ENCODE measurements around the gene MAP1B. TPM values are rescaled to one million over a fixed set of nuclear protein-coding genes. Genes with fewer than 3 reads are reported as not detected.

Gene MAP1B
- polyA plus RNA-seq, 4 donors, result 11.6 to 50.2 (median 23.0) TPM

DNA sequence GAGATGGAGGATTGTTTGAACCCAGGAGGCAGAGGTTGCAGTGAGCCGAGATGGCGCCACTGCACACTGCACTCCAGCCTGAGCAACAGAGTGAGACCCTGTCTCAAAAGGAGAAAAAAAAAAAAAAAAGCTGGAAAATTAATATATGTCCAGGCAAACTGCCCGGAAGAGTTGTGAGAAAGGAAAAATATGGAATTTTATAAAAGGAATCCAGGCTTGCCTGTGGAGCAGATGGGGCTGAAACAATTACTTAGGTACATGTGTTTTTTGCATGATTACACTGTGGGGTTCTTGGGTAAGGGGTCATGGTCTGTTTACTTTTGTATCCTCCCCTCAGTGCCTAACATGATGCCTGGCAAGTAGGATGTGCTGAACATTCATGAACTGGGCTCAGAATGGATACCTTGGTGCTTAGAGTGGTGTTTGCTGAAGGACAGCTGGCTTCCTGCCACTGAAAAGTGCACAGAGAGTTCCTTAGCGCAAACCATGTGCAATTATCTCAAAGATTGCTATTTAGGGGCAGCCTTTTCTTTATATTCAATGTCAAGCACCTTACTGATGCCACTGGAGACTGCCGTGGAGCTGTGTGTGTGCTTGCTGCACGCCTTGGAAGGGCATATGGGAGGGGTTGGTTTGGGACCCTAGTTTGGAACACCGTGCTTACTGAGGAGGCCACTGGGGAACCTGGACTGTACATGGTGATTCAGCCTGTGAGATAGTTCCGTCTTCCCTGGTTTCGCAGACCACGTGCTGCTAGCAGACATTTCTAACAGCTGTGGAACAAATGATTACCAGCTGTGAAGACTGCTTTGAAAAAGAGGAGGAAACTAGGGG is 78.4 kb downstream of the MAP1B start:
- DNase-seq (ENCODE audit: low read depth in 4 of 4, low spot score in 3 of 4), result no peak

DNA sequence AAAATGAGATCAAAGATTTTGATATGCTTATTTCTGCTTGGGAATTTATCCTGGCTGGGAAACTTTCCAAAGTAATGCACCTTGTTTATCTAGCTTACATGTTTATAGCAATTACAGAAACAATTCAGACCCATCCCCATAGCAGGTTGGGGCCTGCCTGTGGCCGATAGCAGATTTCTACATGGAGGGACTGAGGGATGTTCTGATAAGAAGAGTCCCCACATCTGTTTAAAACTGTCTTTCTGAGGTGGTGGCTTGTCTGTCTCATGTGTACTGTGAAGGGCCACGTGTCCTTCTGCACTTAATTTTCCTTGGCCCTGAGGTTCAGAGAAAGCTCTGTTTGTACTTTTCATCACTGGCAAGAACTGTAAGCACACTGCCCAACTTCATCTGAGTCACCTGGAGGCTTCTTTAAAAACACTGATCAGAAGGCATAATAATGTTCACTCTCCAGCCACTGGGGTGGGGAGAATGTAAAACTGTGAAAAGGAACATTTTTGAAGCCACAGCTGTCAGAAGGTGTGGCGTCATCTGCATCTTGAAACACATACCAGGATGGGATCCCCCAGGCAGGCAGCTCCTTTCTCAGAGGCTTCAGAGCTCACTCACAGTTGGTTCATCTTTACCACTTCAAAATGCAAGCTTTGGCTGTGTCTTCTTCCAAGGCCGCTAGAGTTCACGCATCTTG is 80.3 kb downstream of the MAP1B start:
- DNase-seq (ENCODE audit: low read depth in 4 of 4, low spot score in 3 of 4), result no peak

DNA sequence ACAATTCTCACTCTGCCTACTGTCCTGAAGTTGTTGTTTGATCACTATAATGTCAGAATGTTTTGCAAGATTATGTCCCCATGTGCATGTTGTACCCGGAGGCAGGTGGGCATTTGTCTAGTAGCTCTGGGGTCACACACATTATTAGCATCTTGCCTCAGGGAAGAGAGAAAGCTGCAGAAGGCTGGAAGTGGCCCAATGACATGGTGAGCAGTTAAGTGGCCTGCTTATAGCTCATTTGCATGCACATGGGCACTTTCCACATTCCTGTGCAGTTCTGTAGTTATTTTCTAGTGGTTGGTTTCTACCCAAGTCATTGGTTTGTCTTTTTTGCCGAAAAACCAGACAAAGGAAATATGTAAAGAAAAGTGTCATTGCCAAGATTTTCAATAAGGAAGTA is 80.9 kb downstream of the MAP1B start:
- no peak for DNase-seq (ENCODE audit: low read depth in 4 of 4, low spot score in 3 of 4)

DNA sequence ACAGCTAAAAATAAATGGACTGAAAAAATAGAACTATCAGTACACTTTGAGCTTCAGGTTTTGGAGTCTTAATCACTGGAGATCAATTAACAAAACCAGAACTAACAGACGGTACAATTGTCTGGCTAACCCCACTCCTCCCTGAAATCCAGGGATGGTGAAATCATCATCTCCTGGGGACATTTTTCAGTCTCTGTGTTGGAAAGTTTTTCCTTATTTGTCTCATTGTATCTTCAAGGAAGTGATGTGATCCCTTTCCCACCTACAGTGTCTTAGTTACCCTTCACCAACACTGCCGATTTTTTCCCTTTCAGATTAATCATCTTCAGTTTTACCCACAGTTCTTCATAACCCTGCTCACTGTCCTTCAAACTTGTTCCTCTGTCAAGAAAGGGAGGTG is 81.9 kb downstream of the MAP1B start:
- DNase-seq (ENCODE audit: low read depth in 4 of 4, low spot score in 3 of 4), result no peak

DNA sequence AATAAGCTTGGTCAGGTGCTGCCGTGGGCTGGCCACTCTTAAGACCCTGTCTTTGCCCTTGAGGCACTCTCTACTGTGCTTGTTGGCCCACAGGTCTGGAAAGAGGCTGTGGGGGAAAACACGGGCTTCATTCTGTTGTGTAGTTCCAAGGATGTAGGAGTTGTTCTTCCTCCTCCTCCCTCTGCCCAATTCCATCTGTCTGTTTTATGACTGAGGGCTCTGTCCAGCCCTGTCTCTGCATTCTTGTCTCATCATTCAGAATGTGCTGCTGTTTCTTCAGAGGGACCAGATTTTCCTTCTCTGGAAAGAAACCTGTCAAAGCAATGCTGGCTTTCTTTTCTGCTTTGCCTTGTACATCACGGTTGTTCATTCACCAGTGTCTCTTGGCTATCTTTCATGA is 84.1 kb downstream of the MAP1B start:
- no peak for DNase-seq (ENCODE audit: low read depth in 4 of 4, low spot score in 3 of 4)

DNA sequence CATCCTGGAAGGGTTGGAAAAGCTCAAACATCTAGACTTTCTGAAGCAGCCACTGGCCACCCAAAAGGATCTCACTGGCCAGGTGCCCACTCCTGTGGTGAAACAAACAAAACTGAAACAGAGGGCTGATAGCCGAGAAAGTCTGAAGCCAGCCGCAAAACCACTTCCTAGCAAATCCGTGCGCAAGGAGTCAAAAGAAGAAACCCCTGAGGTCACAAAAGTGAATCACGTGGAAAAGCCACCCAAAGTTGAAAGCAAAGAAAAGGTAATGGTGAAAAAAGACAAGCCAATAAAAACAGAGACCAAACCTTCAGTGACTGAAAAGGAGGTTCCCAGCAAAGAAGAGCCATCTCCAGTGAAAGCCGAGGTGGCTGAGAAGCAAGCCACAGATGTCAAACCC is 87.6 kb downstream of the MAP1B start:
- no peak for DNase-seq (ENCODE audit: low read depth in 4 of 4, low spot score in 3 of 4)

DNA sequence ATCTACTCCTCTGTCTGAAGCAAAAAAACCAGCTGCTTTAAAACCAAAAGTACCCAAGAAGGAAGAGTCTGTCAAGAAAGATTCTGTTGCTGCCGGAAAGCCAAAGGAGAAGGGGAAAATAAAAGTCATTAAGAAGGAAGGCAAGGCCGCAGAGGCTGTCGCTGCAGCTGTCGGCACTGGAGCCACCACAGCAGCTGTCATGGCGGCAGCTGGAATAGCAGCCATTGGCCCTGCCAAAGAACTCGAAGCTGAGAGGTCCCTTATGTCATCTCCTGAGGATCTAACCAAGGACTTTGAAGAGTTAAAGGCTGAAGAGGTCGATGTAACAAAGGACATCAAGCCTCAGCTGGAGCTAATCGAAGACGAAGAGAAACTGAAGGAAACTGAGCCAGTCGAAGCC is 88.3 kb downstream of the MAP1B start:
- no peak for DNase-seq (ENCODE audit: low read depth in 4 of 4, low spot score in 3 of 4)

DNA sequence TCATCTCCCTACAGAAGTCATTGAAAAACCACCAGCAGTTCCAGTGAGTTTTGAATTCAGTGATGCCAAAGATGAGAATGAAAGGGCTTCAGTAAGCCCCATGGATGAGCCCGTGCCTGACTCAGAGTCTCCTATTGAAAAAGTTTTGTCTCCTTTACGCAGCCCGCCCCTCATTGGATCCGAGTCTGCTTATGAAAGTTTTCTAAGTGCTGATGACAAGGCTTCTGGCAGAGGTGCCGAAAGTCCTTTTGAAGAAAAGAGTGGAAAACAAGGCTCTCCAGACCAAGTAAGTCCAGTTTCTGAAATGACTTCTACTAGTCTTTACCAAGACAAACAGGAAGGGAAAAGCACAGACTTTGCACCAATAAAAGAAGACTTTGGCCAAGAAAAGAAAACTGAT is 90.1 kb downstream of the MAP1B start:
- no peak for DNase-seq (ENCODE audit: low read depth in 4 of 4, low spot score in 3 of 4)

DNA sequence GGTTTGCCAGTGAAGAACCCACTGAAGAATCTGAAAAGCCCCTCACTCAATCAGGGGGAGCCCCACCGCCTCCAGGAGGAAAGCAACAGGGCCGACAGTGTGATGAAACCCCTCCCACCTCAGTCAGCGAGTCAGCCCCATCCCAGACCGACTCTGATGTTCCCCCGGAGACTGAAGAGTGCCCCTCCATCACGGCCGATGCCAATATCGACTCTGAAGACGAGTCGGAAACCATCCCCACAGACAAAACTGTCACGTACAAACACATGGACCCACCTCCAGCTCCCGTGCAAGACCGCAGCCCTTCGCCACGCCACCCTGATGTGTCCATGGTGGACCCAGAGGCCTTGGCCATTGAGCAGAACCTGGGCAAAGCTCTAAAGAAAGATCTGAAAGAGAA is 92.4 kb downstream of the MAP1B start:
- no peak for DNase-seq (ENCODE audit: low read depth in 4 of 4, low spot score in 3 of 4)

DNA sequence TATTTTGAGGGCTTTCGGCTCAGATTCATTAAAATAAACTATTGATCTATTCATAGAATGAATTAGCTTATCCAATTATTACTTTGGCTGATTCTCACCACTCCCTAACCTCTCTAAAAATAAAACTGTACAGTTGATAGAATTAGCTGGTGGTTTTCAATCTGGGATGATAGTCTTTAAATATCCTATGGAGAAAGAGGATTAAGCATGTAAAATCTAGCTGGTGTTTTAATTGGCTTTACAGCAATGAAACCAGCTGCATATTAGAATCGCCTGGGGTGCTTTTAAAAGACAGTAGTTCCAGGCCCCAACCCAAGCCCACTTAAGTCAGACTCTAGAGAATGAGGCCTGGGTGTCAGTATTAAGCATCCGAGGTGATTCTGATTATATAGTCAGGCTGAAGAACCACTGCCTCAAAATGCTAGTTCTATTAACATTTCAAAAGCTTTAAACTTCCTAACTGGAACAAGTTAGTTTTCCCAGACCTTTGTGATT is 95.1 kb downstream of the MAP1B start:
- DNase-seq (ENCODE audit: low read depth in 4 of 4, low spot score in 3 of 4), result no peak

DNA sequence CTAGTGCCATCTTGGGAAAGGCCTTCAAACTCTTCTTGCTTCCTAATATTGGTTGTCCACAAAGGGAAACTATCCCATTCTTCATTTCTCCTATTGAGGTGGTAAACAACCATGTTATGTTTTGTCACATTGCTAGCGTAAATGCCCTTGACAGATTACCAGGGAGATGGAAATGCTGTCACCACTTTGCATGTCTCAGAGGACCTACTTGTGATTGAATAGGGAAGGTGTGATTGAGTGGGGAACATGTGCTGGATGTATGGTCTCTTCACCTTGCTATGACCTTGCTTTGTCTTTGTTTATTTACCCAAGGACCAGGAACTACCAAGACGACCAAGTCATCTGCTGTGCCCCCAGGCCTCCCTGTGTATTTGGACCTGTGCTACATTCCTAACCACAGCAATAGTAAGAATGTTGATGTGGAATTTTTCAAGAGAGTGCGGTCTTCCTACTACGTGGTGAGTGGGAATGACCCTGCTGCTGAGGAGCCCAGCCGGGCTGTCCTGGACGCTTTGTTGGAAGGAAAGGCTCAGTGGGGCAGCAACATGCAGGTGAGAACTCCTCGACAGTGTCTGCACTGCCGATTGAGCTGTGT is 96.1 kb downstream of the MAP1B start:
- no peak for DNase-seq (ENCODE audit: low read depth in 4 of 4, low spot score in 3 of 4)

DNA sequence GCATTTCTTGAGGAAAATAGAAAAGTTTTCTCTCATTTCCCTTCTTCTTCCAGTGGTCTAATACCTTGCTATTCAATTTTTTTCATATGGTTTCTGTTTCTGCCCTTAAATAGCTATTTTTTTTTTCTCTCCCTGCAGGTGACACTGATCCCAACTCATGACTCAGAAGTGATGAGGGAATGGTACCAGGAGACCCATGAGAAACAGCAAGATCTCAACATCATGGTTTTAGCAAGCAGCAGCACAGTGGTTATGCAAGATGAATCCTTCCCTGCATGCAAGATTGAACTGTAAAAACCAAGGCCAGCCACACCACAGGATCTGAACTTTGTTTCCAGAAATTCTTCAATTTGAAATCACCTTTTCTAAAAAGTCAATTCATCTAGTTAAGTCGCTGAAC is 97.7 kb downstream of the MAP1B start:
- no peak for DNase-seq (ENCODE audit: low read depth in 4 of 4, low spot score in 3 of 4)

DNA sequence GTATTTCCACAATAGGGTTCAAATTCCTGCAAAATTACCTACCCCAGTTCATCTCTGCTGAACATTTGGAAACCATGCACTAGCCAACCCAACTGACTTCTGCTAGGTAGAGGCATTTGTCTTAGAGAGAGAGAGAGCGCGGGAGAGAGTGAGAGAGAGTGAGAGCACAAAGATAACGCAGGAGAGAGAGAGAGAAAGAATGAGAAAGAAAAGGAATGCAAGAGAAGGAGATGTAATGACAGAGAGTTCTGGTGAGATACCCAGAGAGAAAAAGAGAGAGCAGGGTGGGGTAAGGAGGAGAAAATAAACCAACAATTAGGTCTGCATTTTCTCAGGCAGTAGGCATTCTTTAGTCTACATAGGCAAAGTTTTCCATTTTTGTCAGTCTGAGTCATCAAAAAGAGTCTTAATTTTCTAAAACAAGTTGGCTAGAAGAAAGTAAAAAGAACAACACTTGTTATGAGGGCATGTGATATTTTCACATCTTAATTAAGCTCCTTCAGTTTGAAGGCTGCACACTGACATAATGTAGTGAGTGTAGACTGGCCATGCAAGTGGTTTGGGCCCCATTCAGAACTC is 98.2 kb downstream of the MAP1B start:
- DNase-seq (ENCODE audit: low read depth in 4 of 4, low spot score in 3 of 4), result no peak

DNA sequence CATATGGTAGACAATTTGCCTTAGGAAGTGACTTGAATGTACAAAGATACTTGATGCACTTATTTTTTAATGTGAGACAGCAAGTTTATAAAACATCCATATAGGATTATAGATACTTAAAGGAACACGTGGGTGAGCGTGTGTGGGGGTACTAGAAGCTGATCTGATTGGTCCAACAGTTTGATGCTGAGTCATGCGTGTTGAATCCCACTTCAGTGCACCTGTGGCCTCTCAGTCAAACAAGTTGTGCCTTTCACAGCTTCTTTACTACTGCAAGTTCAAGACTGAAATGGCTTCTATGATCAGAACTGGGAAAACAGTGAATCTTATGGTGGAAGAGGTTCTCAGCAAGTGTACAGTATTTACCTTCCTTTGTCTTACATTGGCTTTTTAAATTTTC is 98.9 kb downstream of the MAP1B start:
- no peak for DNase-seq (ENCODE audit: low read depth in 4 of 4, low spot score in 3 of 4)

DNA sequence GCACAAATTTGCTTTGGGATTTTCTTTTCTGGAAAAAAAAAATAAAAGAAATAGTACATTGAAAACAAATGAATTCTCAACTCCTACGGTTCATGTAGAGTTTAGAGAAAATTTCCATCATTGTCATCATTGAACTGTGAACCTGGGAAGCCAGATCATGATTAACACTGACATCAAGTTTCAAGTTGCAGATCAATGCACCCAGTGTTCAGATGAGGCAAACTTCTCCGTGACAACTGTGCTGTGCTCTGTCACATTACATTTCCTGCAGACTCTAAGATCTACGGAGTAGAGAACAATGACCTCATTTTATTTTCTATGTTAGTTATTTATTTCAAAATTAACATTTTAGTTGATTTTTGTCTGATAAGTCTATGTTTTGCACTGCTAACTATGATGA is 99.7 kb downstream of the MAP1B start:
- DNase-seq (ENCODE audit: low read depth in 4 of 4, low spot score in 3 of 4), result no peak

DNA sequence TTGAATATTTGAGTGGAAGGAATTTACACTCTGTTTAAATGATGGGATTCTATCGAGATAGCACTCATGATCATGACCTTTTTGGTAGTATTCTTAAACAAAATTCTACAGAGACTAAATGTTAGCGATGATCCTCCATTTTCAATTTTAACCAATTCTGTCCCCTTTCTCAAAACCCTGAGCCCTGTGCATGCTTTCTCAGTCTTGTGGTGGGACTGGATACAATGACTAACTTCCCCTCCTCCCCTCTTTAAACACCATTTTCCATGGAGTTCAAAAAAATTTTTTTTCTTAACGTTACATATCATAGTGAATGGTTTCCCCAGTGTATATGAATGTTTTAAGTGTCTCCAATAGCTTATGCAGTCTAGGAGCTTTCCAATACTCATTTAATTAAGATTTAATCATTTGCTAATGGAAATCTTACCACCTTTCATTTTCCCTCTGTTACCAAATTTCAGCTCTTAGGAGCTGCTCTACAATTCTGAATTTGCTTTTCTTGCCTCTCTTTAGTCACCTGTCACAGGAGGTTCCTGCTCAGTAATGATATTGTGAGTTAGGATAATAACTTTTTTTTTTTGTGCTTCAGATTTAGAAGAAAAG is 101.2 kb downstream of the MAP1B start:
- DNase-seq (ENCODE audit: low read depth in 4 of 4, low spot score in 3 of 4), result no peak

DNA sequence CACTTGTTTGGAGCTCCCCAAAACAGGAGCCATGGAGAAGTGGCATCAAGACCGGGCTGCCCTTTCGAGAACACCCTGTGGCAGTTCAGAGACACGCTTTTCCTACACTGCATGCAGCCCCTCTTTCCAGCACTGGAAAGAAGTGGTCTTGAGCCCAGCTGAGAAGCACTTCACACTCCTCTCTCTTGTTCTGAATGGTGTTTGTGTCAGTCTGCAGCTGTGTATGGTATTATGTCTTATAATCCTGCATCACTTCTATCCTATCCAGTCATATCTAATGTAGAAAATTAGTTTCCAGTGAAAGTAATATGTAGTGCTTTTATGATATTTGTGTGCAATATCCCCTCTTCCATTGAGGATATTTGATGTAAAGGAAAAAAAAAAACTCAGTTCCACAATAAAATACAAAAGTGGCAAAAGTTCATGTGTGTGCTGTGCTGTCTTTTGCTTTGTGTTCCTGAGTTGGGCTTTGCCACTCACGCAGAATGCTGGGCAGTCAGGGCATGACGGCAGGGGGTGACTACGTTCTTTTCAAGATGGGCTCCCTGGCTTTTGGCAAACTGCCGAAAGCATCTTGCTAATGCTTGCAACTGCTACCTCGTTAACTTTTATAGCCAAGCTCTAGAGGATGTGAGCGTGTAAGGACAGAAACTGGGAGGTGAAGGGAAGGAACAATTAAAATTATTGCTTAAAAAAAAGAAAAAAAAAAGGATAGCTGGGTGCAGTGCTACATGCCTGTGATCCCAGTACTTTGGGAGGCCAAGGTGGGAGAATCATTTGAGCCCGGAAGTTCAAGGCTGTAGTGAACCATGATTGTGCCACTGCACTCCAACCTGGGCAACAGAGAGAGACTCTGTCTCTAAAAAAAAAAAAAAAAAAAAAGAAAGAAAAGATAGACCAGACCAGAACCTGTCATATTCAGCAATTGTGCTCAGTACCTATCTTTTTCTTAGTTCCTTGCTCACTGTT is 102.2 kb downstream of the MAP1B start:
- DNase-seq (ENCODE audit: low read depth in 4 of 4, low spot score in 3 of 4), result peak; percentile 8 to 54 (median 30)

DNA sequence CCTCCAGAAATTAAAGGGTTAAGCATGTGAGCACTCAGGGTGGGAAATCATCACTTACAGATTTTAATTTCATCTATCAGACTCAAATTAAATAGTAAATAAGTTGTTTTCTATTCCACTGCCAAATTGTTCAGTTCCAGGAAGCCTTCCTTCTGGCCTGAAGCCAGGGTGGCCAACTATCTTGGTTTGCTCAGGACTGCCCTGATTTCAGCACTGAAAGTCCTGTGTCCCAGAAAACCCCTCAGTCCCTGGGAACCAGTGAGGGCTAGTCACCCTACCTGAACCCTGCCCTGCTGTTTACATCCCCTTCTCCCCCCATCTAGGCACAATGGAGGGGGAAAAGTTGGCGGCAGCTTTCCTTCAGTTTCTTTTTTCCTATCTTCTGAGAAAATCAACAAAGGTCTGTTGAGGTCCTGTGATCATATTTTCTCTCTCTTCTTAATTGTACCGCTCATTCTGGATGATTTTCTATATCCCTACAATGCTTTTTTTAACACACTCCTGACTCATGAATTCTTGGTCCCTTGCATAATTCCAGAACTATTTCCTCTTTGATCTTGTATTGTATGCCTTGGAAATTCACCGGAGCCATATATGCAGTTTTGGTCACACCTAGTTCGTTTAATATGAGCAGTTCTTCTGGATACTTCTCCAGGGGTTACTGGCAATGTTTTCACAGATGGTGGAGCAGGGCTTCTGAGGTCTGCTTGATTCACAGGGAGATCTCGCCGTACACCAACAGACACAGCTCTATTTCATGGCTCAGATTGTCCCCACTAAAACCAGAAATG is 103.8 kb downstream of the MAP1B start:
- DNase-seq (ENCODE audit: low read depth in 4 of 4, low spot score in 3 of 4), result no peak

DNA sequence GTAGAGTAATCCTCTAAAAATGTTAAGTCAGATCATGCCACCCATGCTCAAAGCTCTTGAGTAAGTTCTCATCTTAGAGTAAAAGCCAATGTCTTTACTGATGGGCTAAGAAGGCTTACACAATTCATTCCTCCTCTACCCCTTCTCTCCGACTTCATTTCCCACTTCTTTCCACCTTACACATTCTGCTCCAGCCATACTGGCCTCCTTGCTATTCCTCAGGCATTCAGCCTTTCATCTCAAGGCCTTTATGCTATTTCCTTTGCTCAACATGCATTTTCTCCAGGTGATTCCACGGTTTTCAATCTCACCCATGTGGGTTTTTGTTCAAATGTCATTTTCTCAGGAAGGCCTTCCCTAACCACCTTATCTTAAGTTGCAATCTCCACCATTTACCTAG is 104.9 kb downstream of the MAP1B start:
- DNase-seq (ENCODE audit: low read depth in 4 of 4, low spot score in 3 of 4), result no peak

Measured in left renal pelvis (tissue), 4 donors.